GM12878 (cell line): ENCODE measurements around the gene MTMR1. TPM values are rescaled to one million over a fixed set of nuclear protein-coding genes. Genes with fewer than 3 reads are reported as not detected.

ENCODE experiments used
- ATAC-seq: fragments of 200-7000 bp; cut with Tn5 transposase; 3 replicates; pipeline ENCODE4 v1.9.1; 2020; ENCODE audit warnings: mild to moderate bottlenecking, moderate library complexity
- BruUV-seq: library from RNA; stranded (reverse); fragments of 400-500 nt; replicated peaks from 2 replicates; lab custom pipeline; 2021; lab: Mats Ljungman, UMichigan
- CTCF ChIA-PET: fragments of 300-600 bp; sonication (Branson Sonifier 250); formaldehyde crosslinking; extraction: SDS; loops from one replicate; lab custom pipeline; 2021; ENCODE audit warnings: inconsistent platforms; lab: Yijun Ruan, JAX
- POLR2A ChIA-PET: fragments of 350-600 bp; formaldehyde crosslinking; extraction: SDS; loops from one replicate; lab custom pipeline; 2021; ENCODE audit warnings: inconsistent platforms; lab: Charles Lee
- RAD21 ChIA-PET: fragments of 300-600 bp; sonication (Branson Sonifier 250); formaldehyde crosslinking; loops from one replicate; lab custom pipeline; 2023; ENCODE audit warnings: antibody characterized with exemption; ENCODE audit not compliant: unreplicated experiment; lab: Charles Lee
- SMC1A ChIA-PET: fragments of 300-600 bp; sonication (Branson Sonifier 250); formaldehyde crosslinking; loops from one replicate; lab custom pipeline; 2023; ENCODE audit not compliant: unreplicated experiment, uncharacterized antibody; lab: Charles Lee
- DNase-seq: peaks from one replicate; pipeline ENCODE4 v3.0.0-alpha.2; 2011; ENCODE audit warnings: low read depth, low spot score
- FAIRE-seq: peaks from 3 replicates; lab custom pipeline; 2011; peaks lifted over from hg19 to GRCh38; lab: Jason Lieb, UNC
- H2AFZ ChIP-seq: 2 replicates; pipeline ENCODE4 v1.6.0; 2011; ENCODE audit warnings: low read depth, low read length, control low read depth; ENCODE audit not compliant: control insufficient read depth
- H3K27ac ChIP-seq: 2 replicates; pipeline ENCODE4 v1.5.1; 2011; ENCODE audit warnings: control low read depth; ENCODE audit not compliant: control insufficient read depth, insufficient read depth
- H3K27me3 ChIP-seq, 2 experiments: replicated peaks in 1 of 2; 2 replicates each; pipeline versions ENCODE4 v1.6.0 to v1.6.1; 2011; ENCODE audit warnings: low read length in 1 of 2; ENCODE audit not compliant: control insufficient read depth in 2 of 2, insufficient read depth in 2 of 2
- H3K36me3 ChIP-seq, 2 experiments: 2 replicates each; pipeline ENCODE4 v1.5.1; 2011; ENCODE audit warnings: low read length in 1 of 2; ENCODE audit not compliant: control insufficient read depth in 2 of 2, insufficient read depth in 2 of 2
- H3K4me1 ChIP-seq: 2 replicates; pipeline ENCODE4 v1.6.1; 2011; ENCODE audit warnings: mild to moderate bottlenecking, low read length, moderate library complexity, mixed read lengths; ENCODE audit not compliant: control insufficient read depth, insufficient read depth
- H3K4me2 ChIP-seq: 2 replicates; pipeline ENCODE4 v1.6.0; 2011; ENCODE audit warnings: control low read depth; ENCODE audit not compliant: control insufficient read depth, insufficient read depth
- H3K4me3 ChIP-seq: fragments of 200-600 bp; sonication (generic); 2 replicates; pipeline ENCODE4 v1.5.1; 2016
- H3K79me2 ChIP-seq: 2 replicates; pipeline ENCODE4 v1.6.0; 2011; ENCODE audit warnings: low read length; ENCODE audit not compliant: control insufficient read depth, insufficient read depth
- H3K9ac ChIP-seq: 2 replicates; pipeline ENCODE4 v1.8.0; 2011; ENCODE audit warnings: low read length, control low read depth, mixed read lengths; ENCODE audit not compliant: control insufficient read depth, insufficient read depth
- H3K9me3 ChIP-seq: replicated peaks from 3 replicates; pipeline ENCODE4 v1.5.1; 2011; ENCODE audit warnings: mild to moderate bottlenecking, low read length; ENCODE audit not compliant: control insufficient read depth, insufficient read depth
- H4K20me1 ChIP-seq: 2 replicates; pipeline ENCODE4 v1.6.0; 2011; ENCODE audit not compliant: control insufficient read depth, insufficient read depth
- BCL11A ChIP-seq: IDR thresholded peaks from 2 replicates; pipeline ENCODE4 v1.6.1; 2011; ENCODE audit warnings: low read depth, low read length
- MTA2 ChIP-seq: fragments of 450-650 bp; IDR thresholded peaks from 2 replicates; pipeline ENCODE4 v1.6.1; 2016; ENCODE audit warnings: low read depth, mild to moderate bottlenecking, moderate library complexity
- MXI1 ChIP-seq: fragments of 150-350 bp; IDR thresholded peaks from 2 replicates; pipeline ENCODE4 v1.6.1; 2011; ENCODE audit warnings: low read depth, mild to moderate bottlenecking, inconsistent platforms, low read length, improper control_type of control experiment
- MYC ChIP-seq: IDR thresholded peaks from 2 replicates; pipeline ENCODE4 v1.6.1; 2011; ENCODE audit warnings: mild to moderate bottlenecking, low read length, moderate library complexity, inconsistent platforms; ENCODE audit not compliant: insufficient read depth, insufficient replicate concordance, insufficient read length, severe bottlenecking
- NR2F1 ChIP-seq: fragments of 450-650 bp; conservative IDR thresholded peaks from 2 replicates; pipeline ENCODE4 v1.6.1; 2017; ENCODE audit warnings: mild to moderate bottlenecking
- RB1 ChIP-seq: fragments of 450-650 bp; formaldehyde crosslinking; IDR thresholded peaks from 2 replicates; pipeline ENCODE4 v1.6.1; 2017; ENCODE audit warnings: mild to moderate bottlenecking, borderline replicate concordance
- WGBS: methylation state at CpG from one replicate; pipeline ENCODE4 v1.1.6; 2016; ENCODE audit warnings: low lambda C conversion rate; ENCODE audit not compliant: insufficient replicate concordance, insufficient coverage; ENCODE audit errors: missing lambda C conversion rate; 5-methylcytosine and 5-hydroxymethylcytosine counted together
- in situ Hi-C: fragments of 300-500 bp; cut with MboI; formaldehyde crosslinking; loops from 9 replicates; pipeline ENCODE4 v1.14.3; 2018; ENCODE audit warnings: mixed read lengths
- intact Hi-C: fragments of 100-400 bp; cut with micrococcal nuclease; formaldehyde crosslinking; loops from one replicate; pipeline ENCODE4 v1.14.2; 2022; ENCODE audit not compliant: unreplicated experiment
- polyA plus RNA-seq, 11 experiments: library from polyadenylated mRNA; depleted of rRNA in 4 of 11; unstranded in 6 of 11; stranded (reverse) in 5 of 11; fragments of >200 nt; fragmentation: Nextera tagmentation in 4 of 11; fragmentation: Illumina TruSeq in 1 of 11; extraction: Ambion mirVana in 4 of 11; extraction: Trizol in 1 of 11; gene quantifications; 1 replicate in 1 of 11; 2 replicates in 10 of 11; pipeline versions ENCODE4 v1.2.1 to v1.2.3, GENCODE V29; 2011 to 2016; ENCODE audit warnings: inconsistent platforms in 2 of 11, missing spikeins in 2 of 11, low read depth in 1 of 11
- total RNA-seq, 4 experiments: library from RNA; depleted of rRNA in 3 of 4; stranded (reverse); fragments of >200 nt in 3 of 4; fragmentation: Illumina TruSeq in 1 of 4; extraction: Trizol in 1 of 4; gene quantifications; 2 replicates each; pipeline versions ENCODE4 v1.2.1 to v1.2.3, GENCODE V29; 2013 to 2021
- TF ChIP-seq, protein P1 (sequence below): fragments of 450-650 bp; IDR thresholded peaks from 2 replicates; pipeline ENCODE4 v1.6.1; 2017; ENCODE audit warnings: mild to moderate bottlenecking, moderate library complexity
- TF ChIP-seq, protein P2 (sequence below): IDR thresholded peaks from 2 replicates; pipeline ENCODE4 v1.6.1; 2011; ENCODE audit warnings: borderline replicate concordance, low read depth, mild to moderate bottlenecking, moderate library complexity, mixed read lengths, low read length; ENCODE audit not compliant: insufficient read depth; ENCODE audit errors: extremely low read length
- TF ChIP-seq, protein P3 (sequence below): IDR thresholded peaks from 2 replicates; pipeline ENCODE4 v1.6.1; 2012; ENCODE audit warnings: low read length, inconsistent platforms
- TF ChIP-seq, protein P4 (sequence below): fragments of 450-650 bp; IDR thresholded peaks from 2 replicates; pipeline ENCODE4 v1.6.1; 2016; ENCODE audit warnings: mild to moderate bottlenecking
- TF ChIP-seq, protein P5 (sequence below): fragments of 450-650 bp; IDR thresholded peaks from 2 replicates; pipeline ENCODE4 v1.6.1; 2017; ENCODE audit warnings: mild to moderate bottlenecking, moderate library complexity

MTMR1 gene
- total and polyA plus RNA-seq, 10 of the 15 experiments (the other 5 are each of a cell fraction or from before 2014, with no cell fraction given) = 1.2 to 32.2 (median 22.9) TPM

DNA sequence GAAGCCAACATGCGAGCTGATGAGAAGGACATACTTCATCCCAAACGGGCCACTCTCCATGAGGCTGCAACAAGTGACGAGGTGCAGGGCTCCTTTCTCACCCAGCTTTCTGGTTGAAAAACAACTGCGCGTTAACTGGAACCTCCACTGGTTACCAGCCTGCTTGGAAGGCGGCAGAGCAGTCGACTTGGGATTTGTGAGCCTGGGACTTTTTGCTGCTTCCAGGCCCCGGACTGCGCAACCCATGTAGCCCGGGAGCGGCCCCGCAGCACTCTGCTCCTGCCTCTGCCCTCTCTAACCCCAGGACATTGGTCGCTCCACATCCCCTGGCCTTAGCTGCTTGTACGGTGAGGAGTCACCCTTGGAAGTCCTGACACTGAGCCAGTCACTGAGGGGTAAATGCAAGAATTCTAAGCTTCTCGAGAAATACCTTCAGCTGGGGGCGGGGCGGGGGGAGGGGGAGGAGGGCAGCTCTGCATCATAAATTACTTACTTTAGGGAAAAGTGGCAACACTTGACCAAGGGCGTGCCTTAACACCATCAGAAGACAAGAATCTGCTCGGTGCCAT is 72.7 kb downstream of the MTMR1 start:
- Histone ChIP-seq H3K4me1 (no peaks in the 10 kb centered on the region), H2AFZ (no peak overlapping the region), H3K9me3 (no peaks in the 10 kb centered on the region), H3K79me2 (no peaks in the 10 kb centered on the region), H3K4me2 (no peak overlapping the region), H4K20me1 (no peaks in the 10 kb centered on the region), H3K27me3 (no peaks in the 10 kb centered on the region), H3K27ac (no peak overlapping the region), H3K4me3 (no peak overlapping the region), H3K36me3 (peaks cover 0 to 3% of the 10 kb centered on the region in 2 experiments; a peak in 2 of 4 replicates), H3K9ac (no peak overlapping the region)
- POLR2A ChIA-PET = no interaction called here
- 88% methylated on average over 16 of the region's 19 CpGs for WGBS
- in situ Hi-C loops = loop anchor here (25.0 kb wide), 1 partner anchor 921 kb away; the partner anchor contains the start of gene PRRG3
- CTCF ChIA-PET = interaction anchor here (1.2 to 1.9 kb wide), 2 partner anchors 10 to 281 kb away, joined by 4 to 8 read pairs; no protein-coding TSS in a partner anchor
- FAIRE-seq = no peak
- SMC1A ChIA-PET = no interaction called here
- RAD21 ChIA-PET = no interaction called here
- no TSS peak for BruUV-seq
- intact Hi-C loops = no loop called here
- DNase-seq = no peak
- no peak for ATAC-seq
- TF ChIP-seq, protein P1, sequence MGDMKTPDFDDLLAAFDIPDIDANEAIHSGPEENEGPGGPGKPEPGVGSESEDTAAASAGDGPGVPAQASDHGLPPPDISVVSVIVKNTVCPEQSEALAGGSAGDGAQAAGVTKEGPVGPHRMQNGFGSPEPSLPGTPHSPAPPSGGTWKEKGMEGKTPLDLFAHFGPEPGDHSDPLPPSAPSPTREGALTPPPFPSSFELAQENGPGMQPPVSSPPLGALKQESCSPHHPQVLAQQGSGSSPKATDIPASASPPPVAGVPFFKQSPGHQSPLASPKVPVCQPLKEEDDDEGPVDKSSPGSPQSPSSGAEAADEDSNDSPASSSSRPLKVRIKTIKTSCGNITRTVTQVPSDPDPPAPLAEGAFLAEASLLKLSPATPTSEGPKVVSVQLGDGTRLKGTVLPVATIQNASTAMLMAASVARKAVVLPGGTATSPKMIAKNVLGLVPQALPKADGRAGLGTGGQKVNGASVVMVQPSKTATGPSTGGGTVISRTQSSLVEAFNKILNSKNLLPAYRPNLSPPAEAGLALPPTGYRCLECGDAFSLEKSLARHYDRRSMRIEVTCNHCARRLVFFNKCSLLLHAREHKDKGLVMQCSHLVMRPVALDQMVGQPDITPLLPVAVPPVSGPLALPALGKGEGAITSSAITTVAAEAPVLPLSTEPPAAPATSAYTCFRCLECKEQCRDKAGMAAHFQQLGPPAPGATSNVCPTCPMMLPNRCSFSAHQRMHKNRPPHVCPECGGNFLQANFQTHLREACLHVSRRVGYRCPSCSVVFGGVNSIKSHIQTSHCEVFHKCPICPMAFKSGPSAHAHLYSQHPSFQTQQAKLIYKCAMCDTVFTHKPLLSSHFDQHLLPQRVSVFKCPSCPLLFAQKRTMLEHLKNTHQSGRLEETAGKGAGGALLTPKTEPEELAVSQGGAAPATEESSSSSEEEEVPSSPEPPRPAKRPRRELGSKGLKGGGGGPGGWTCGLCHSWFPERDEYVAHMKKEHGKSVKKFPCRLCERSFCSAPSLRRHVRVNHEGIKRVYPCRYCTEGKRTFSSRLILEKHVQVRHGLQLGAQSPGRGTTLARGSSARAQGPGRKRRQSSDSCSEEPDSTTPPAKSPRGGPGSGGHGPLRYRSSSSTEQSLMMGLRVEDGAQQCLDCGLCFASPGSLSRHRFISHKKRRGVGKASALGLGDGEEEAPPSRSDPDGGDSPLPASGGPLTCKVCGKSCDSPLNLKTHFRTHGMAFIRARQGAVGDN = no peak
- TF ChIP-seq, protein P2, sequence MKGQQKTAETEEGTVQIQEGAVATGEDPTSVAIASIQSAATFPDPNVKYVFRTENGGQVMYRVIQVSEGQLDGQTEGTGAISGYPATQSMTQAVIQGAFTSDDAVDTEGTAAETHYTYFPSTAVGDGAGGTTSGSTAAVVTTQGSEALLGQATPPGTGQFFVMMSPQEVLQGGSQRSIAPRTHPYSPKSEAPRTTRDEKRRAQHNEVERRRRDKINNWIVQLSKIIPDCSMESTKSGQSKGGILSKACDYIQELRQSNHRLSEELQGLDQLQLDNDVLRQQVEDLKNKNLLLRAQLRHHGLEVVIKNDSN = no peak
- TF ChIP-seq, protein P3, sequence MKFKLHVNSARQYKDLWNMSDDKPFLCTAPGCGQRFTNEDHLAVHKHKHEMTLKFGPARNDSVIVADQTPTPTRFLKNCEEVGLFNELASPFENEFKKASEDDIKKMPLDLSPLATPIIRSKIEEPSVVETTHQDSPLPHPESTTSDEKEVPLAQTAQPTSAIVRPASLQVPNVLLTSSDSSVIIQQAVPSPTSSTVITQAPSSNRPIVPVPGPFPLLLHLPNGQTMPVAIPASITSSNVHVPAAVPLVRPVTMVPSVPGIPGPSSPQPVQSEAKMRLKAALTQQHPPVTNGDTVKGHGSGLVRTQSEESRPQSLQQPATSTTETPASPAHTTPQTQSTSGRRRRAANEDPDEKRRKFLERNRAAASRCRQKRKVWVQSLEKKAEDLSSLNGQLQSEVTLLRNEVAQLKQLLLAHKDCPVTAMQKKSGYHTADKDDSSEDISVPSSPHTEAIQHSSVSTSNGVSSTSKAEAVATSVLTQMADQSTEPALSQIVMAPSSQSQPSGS = no peak
- TF ChIP-seq, protein P4, sequence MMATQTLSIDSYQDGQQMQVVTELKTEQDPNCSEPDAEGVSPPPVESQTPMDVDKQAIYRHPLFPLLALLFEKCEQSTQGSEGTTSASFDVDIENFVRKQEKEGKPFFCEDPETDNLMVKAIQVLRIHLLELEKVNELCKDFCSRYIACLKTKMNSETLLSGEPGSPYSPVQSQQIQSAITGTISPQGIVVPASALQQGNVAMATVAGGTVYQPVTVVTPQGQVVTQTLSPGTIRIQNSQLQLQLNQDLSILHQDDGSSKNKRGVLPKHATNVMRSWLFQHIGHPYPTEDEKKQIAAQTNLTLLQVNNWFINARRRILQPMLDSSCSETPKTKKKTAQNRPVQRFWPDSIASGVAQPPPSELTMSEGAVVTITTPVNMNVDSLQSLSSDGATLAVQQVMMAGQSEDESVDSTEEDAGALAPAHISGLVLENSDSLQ = no peak
- TF ChIP-seq RB1 (no peak), MYC (no peak), NR2F1 (no peak), MTA2 (no peak), BCL11A (no peak), MXI1 (no peak)
- TF ChIP-seq, protein P5, sequence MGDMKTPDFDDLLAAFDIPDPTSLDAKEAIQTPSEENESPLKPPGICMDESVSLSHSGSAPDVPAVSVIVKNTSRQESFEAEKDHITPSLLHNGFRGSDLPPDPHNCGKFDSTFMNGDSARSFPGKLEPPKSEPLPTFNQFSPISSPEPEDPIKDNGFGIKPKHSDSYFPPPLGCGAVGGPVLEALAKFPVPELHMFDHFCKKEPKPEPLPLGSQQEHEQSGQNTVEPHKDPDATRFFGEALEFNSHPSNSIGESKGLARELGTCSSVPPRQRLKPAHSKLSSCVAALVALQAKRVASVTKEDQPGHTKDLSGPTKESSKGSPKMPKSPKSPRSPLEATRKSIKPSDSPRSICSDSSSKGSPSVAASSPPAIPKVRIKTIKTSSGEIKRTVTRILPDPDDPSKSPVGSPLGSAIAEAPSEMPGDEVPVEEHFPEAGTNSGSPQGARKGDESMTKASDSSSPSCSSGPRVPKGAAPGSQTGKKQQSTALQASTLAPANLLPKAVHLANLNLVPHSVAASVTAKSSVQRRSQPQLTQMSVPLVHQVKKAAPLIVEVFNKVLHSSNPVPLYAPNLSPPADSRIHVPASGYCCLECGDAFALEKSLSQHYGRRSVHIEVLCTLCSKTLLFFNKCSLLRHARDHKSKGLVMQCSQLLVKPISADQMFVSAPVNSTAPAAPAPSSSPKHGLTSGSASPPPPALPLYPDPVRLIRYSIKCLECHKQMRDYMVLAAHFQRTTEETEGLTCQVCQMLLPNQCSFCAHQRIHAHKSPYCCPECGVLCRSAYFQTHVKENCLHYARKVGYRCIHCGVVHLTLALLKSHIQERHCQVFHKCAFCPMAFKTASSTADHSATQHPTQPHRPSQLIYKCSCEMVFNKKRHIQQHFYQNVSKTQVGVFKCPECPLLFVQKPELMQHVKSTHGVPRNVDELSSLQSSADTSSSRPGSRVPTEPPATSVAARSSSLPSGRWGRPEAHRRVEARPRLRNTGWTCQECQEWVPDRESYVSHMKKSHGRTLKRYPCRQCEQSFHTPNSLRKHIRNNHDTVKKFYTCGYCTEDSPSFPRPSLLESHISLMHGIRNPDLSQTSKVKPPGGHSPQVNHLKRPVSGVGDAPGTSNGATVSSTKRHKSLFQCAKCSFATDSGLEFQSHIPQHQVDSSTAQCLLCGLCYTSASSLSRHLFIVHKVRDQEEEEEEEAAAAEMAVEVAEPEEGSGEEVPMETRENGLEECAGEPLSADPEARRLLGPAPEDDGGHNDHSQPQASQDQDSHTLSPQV = no peak
